Tibial nerve (tissue), 4 donors: ENCODE measurements around the gene MAML3. TPM values are rescaled to one million over a fixed set of nuclear protein-coding genes. Genes with fewer than 3 reads are reported as not detected.
A peak's percentile ranks its signal among the peaks of the same experiment; 100 is the strongest.
"Not testable (repeated sequence)": the region's sequence is repeated elsewhere in the genome, so short reads cannot be mapped to it uniquely, and the experiment has no call there.

Experiments used
- DNase-seq, 2 donors: peaks; one replicate each; pipeline ENCODE4 v3.0.0-alpha.2; 2019; ENCODE audit warnings: low spot score in 2 of 2
- H3K27ac ChIP-seq, 4 donors: fragments of 200-600 bp; sonication (generic) in 3 of 4; one replicate each; pipeline ENCODE4 v1.5.1; 2017 to 2019; ENCODE audit warnings: mild to moderate bottlenecking in 1 of 4
- H3K27me3 ChIP-seq, 2 donors: fragments of 200-600 bp; sonication (generic) in 1 of 2; one replicate each; pipeline versions ENCODE4 v1.5.1 to v1.6.0; 2017 to 2019
- H3K36me3 ChIP-seq, 3 donors: fragments of 200-600 bp; sonication (generic); one replicate each; pipeline ENCODE4 v1.5.1; 2018 to 2019
- H3K4me1 ChIP-seq, 4 donors: fragments of 200-600 bp; sonication (generic) in 3 of 4; one replicate each; pipeline ENCODE4 v1.5.1; 2017 to 2019
- H3K4me3 ChIP-seq, 4 donors: fragments of 200-600 bp; sonication (generic) in 3 of 4; one replicate each; pipeline ENCODE4 v1.5.1; 2017 to 2019; ENCODE audit warnings: mild to moderate bottlenecking in 1 of 4, moderate library complexity in 1 of 4
- H3K9me3 ChIP-seq, 4 donors: fragments of 200-600 bp; sonication (generic) in 3 of 4; one replicate each; pipeline ENCODE4 v1.5.1; 2017 to 2019
- EP300 ChIP-seq, 2 donors: sonication (generic); formaldehyde crosslinking; IDR thresholded peaks; one replicate each; pipeline ENCODE4 v1.6.1; 2017; ENCODE audit warnings: antibody characterized with exemption in 2 of 2, mild to moderate bottlenecking in 1 of 2
- POLR2A ChIP-seq, 2 donors: fragments of 450-650 bp; IDR thresholded peaks; one replicate each; pipeline ENCODE4 v1.6.1; 2017; ENCODE audit warnings: antibody characterized with exemption in 2 of 2, mild to moderate bottlenecking in 2 of 2, moderate library complexity in 2 of 2
- WGBS, 2 donors: methylation state at CpG; one replicate each; pipeline ENCODE4 v1.1.5; 2018; 5-methylcytosine and 5-hydroxymethylcytosine counted together
- total RNA-seq, 4 donors: library from RNA; depleted of rRNA; stranded (reverse); fragments of >200 nt; gene quantifications; one replicate each; pipeline ENCODE4 v1.1.0, GENCODE V29; 2016
- TF ChIP-seq, protein P1 (sequence below), 5 experiments: fragments of 200-600 bp in 3 of 5; fragments of 450-650 bp in 2 of 5; sonication (generic) in 3 of 5; IDR thresholded peaks; one replicate each; pipeline ENCODE4 v1.5.1; 2016 to 2019; ENCODE audit warnings: antibody characterized with exemption in 5 of 5, mild to moderate bottlenecking in 3 of 5, moderate library complexity in 2 of 5

Gene MAML3
- total RNA-seq, 4 donors from 2014 or later: 8.6 to 10.5 (median 9.4) TPM

DNA sequence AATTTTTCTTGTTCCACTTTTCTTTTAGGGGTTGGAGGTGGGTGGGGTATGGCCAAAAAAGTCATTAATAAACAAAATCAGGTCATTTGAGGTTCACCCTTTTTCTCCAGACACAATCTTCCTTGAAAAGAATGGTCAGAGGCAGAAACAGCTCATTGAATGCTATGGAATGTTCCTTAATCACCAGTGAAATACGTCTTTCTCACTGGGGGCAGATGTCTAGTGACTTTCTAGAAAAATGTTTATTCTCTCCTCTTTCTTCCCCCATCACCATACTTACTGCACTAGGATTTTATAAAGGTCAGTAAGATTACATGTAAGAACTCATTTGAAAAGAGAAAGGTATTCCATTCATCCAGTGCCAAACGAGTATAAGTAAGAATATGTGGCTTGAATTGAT is 443.9 kb downstream of the MAML3 start:
- no peak overlapping the region for H3K27ac ChIP-seq
- H3K4me3 ChIP-seq: no peak overlapping the region
- TF ChIP-seq EP300 (IDR thresholded peaks at IDR 0.05) (no peak), POLR2A (IDR thresholded peaks at IDR 0.05) (no peak)
- TF ChIP-seq, protein P1, sequence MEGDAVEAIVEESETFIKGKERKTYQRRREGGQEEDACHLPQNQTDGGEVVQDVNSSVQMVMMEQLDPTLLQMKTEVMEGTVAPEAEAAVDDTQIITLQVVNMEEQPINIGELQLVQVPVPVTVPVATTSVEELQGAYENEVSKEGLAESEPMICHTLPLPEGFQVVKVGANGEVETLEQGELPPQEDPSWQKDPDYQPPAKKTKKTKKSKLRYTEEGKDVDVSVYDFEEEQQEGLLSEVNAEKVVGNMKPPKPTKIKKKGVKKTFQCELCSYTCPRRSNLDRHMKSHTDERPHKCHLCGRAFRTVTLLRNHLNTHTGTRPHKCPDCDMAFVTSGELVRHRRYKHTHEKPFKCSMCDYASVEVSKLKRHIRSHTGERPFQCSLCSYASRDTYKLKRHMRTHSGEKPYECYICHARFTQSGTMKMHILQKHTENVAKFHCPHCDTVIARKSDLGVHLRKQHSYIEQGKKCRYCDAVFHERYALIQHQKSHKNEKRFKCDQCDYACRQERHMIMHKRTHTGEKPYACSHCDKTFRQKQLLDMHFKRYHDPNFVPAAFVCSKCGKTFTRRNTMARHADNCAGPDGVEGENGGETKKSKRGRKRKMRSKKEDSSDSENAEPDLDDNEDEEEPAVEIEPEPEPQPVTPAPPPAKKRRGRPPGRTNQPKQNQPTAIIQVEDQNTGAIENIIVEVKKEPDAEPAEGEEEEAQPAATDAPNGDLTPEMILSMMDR (IDR thresholded peaks at IDR 0.05): no peak
- no peak for DNase-seq
- no peaks in the 10 kb centered on the region for H3K27me3 ChIP-seq
- H3K9me3 ChIP-seq: no peaks in the 10 kb centered on the region
- H3K4me1 ChIP-seq: no peaks in the 10 kb centered on the region
- H3K36me3 ChIP-seq: peaks cover 0 to 16% (median 0%) of the 10 kb centered on the region in 3 donors
- 39 to 47% methylated on average over 2 of the region's 2 CpGs for WGBS, 2 donors

DNA sequence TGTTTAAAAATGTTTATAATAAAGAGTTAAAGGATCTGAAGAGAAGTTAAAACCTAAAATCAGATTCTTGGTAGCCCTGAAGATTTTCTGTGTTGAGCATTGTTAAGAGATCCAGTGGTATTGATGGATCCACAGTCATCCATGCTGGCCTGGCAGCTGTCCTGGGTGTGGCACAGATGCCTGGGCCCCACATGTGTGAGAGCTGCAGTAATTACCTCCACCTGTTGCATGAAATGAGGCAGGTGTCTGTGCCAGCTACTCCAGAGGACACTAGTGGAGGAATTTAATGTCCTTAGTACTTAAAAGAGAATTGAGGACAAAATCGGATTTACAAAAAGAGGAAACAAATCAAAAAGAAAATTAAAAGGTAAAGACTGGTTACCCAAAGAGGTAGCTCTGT is 444.3 kb downstream of the MAML3 start:
- no peak for DNase-seq
- Histone ChIP-seq H3K27me3 (no peaks in the 10 kb centered on the region), H3K9me3 (no peaks in the 10 kb centered on the region), H3K4me3 (no peak overlapping the region), H3K4me1 (no peaks in the 10 kb centered on the region), H3K36me3 (peaks cover 0 to 20% (median 0%) of the 10 kb centered on the region in 3 donors), H3K27ac (no peak overlapping the region)
- no peak for TF ChIP-seq POLR2A (IDR thresholded peaks at IDR 0.05)
- TF ChIP-seq, protein P1 (IDR thresholded peaks at IDR 0.05): no peak
- no peak for TF ChIP-seq EP300 (IDR thresholded peaks at IDR 0.05)
- WGBS, 2 donors: 70 to 81% methylated on average over 1 of the region's 1 CpG

DNA sequence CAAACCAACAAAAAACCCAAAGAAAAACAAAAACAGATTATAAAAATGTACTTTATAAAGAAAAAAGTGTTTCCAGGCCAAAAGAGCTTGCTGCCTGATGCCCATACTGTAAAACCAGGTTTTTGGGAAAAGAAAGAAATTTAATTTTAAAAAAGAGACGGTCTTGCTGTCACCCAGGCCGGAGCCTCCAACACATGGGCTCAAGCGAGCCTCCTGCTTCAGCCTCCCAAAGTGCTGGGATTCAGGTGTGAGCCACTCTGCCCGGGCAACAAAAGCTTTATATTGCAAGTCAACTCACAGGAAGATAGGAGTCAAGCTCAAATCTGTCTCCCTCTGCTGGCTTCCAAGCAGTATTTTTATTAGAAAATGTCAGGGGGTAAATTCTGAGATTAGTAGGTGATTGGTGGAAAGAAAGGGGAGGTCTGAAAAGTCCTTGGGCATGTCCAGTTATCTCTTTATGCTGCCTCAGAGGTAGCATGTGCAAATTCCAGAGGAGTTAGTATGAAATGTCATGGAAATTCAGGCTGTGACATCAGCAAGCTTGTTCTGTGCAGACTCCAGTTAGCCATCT is 449.0 kb downstream of the MAML3 start:
- no peaks in the 10 kb centered on the region for H3K27me3 ChIP-seq
- no peaks in the 10 kb centered on the region for H3K9me3 ChIP-seq
- H3K36me3 ChIP-seq: peaks cover 0 to 33% (median 0%) of the 10 kb centered on the region in 3 donors
- 96 to 99% methylated on average over 4 of the region's 4 CpGs for WGBS, 2 donors
- no peak for DNase-seq
- no peak overlapping the region for H3K4me3 ChIP-seq
- TF ChIP-seq EP300 (IDR thresholded peaks at IDR 0.05): no peak
- TF ChIP-seq, protein P1 (IDR thresholded peaks at IDR 0.05): peak in 1 of 5 experiments; percentile 2
- no peak for TF ChIP-seq POLR2A (IDR thresholded peaks at IDR 0.05)
- no peaks in the 10 kb centered on the region for H3K4me1 ChIP-seq
- H3K27ac ChIP-seq: no peak overlapping the region

DNA sequence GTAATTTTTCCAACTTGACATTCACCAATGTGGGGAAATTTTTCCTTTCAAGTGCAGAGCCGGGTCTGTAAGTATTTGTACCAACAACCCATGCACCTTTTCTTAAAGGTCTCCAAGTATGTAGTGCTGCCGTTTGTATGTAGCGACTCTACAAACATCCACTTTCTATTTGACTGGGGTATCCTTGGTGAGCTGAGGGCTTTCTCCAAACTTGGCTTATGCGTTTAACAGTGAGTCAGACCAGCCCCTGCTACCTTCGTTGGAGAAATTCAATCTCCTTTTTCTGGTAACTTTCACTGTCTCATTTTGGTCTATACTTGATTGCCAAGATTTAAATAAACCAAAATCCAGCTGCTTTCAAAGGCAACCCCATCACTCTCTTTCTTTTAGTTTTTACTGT is 453.4 kb downstream of the MAML3 start:
- TF ChIP-seq POLR2A (IDR thresholded peaks at IDR 0.05): no peak
- no peak for TF ChIP-seq EP300 (IDR thresholded peaks at IDR 0.05)
- TF ChIP-seq, protein P1 (IDR thresholded peaks at IDR 0.05): no peak
- WGBS, 2 donors: 86 to 94% methylated on average over 5 of the region's 5 CpGs
- Histone ChIP-seq H3K36me3 (peaks cover 0 to 40% (median 0%) of the 10 kb centered on the region in 3 donors), H3K4me3 (no peak overlapping the region), H3K27ac (no peak overlapping the region), H3K4me1 (no peaks in the 10 kb centered on the region), H3K9me3 (peaks cover 0 to 10% (median 0%) of the 10 kb centered on the region in 4 donors), H3K27me3 (no peaks in the 10 kb centered on the region)
- no peak for DNase-seq

DNA sequence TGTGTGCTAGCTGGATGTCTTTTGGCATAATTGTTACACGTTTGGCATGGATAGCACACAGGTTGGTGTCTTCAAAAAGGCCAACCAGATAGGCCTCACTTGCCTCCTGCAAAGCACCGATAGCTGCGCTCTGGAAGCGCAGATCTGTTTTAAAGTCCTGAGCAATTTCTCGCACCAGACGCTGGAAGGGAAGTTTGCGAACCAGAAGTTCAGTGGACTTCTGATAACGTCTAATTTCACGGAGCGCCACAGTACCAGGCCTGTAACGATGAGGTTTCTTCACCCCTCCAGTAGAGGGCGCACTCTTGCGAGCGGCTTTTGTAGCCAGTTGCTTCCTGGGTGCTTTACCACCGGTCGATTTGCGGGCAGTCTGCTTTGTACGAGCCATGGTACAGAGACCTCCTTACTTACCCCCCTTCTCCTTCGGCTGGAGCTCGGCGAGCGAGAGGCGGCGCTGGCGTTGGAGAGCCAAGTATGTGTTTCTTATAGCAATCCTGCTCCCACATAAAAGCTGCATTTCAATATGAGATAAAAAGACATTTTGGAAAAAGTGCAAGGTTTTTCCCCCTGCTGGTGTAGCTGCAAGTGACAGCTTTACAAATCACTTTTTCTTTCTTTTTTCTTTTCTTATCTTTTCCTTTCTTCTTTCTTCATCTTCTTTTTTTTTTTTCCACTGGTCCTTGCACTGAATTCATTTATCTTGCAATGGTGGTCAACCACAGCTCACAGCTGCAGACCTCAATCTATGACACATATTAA is 455.6 kb downstream of the MAML3 start:
- H3K4me3 ChIP-seq, H3K4me1 ChIP-seq, DNase-seq, H3K27ac ChIP-seq, H3K27me3 ChIP-seq: not testable (repeated sequence)
- Histone ChIP-seq H3K36me3 (peaks cover 0 to 27% (median 0%) of the 10 kb centered on the region in 3 donors), H3K9me3 (peaks cover 0 to 10% (median 0%) of the 10 kb centered on the region in 4 donors)
- WGBS, 2 donors: 92 to 98% methylated on average over 12 to 18 of the region's 25 CpGs
